ENCODE results near the gene PTPRN2. TPM values are rescaled to one million over a fixed set of nuclear protein-coding genes. Genes with fewer than 3 reads are reported as not detected.

The PTPRN2 gene
- total and polyA plus RNA-seq, 2 of the 13 experiments (the other 11 are each of a cell fraction or from before 2014, with no cell fraction given): 2.5 to 24.2 TPM

DNA sequence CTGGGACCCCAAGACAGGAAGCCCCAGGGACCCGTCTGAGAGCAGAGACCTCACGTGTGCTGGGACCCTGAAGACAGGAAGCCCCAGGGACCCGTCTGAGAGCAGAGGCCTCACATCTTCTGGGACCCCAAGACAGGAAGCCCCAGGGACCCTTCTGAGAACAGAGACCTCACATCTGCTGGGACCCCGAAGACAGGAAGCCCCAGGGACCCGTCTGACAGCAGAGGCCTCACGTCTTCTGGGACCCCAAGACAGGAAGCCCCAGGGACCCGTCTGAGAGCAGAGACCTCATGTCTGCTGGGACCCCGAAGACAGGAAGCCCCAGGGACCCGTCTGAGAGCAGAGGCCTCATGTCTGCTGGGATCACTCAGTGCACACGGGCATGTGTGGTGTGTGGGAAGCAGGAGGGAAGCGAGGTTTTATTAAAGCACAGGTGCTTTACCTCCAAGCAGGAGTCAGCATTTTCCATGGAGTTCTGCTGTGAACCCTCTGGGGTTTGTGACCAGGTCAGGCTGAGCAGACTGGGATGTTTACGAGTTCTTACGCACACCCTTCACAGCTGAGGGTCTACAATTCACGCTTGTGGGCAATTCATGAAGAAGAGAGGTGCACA lies 660.2 kb downstream of the PTPRN2 start (continued):
- TF ChIP-seq SUZ12 (IDR thresholded peaks at IDR 0.05; ENCODE audit: low read depth, low read length): no peak

DNA sequence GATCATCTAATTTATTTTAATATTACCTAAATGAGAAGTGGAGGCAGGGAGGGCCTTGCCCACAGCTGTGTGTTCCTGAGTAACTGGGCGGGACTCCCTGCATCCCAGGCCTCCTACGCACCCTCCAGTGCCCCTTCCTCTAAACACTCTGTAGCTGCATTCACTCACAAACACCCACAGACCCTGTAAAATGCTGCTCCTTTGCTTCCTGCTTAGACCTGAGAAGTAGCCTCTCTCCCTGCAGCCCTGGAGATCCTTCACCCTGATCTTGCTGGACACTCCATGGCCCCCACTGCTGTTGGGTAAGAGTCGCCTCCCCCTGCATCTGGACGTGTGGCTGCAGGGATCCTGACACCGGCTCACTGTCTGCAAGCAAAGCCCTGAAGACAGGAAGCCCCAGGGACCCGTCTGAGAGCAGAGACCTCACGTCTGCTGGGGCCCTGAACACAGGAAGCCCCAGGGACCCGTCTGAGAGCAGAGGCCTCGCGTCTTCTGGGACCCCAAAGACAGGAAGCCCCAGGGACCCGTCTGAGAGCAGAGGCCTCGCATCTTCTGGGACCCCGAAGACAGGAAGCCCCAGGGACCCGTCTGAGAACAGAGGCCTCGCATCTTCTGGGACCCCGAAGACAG lies 661.0 kb downstream of the PTPRN2 start:
- intact Hi-C loops (cut with micrococcal nuclease; ENCODE audit: unreplicated experiment) (no loop called here), in situ Hi-C loops (cut with HindIII; ENCODE audit: extremely low pct_ligation_motif_present, low pct_unique_long_range_greater_than_20kb) (no loop called here)
- FAIRE-seq (no peak), DNase-seq (ENCODE audit: low spot score) (no peak), ATAC-seq (no peak)
- POLR2A ChIA-PET: no interaction called here
- no peak overlapping the region for H3K27ac ChIP-seq (ENCODE audit: extremely low read length, insufficient read depth, low read length)
- H3K4me1 ChIP-seq (ENCODE audit: insufficient read depth, low read length): no peaks in the 10 kb centered on the region
- no peak overlapping the region for H3K9ac ChIP-seq (ENCODE audit: insufficient read depth, low read depth, low read length)
- no peaks in the 10 kb centered on the region for H3K79me2 ChIP-seq (ENCODE audit: insufficient read depth, low read length)
- TF ChIP-seq, protein P1, sequence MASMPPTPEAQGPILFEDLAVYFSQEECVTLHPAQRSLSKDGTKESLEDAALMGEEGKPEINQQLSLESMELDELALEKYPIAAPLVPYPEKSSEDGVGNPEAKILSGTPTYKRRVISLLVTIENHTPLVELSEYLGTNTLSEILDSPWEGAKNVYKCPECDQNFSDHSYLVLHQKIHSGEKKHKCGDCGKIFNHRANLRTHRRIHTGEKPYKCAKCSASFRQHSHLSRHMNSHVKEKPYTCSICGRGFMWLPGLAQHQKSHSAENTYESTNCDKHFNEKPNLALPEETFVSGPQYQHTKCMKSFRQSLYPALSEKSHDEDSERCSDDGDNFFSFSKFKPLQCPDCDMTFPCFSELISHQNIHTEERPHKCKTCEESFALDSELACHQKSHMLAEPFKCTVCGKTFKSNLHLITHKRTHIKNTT (CRISPR knock-in tag; IDR thresholded peaks at IDR 0.05): no peak
- H4K20me1 ChIP-seq (ENCODE audit: insufficient read depth, low read length): 0 out of 2 replicates have a peak, but pooled peaks cover 3% of the 10 kb centered on the region
- no peak overlapping the region for H3K4me2 ChIP-seq (ENCODE audit: low read depth, low read length)
- no peak overlapping the region for H3K4me3 ChIP-seq (replicated peaks in 1 of 3; ENCODE audit: insufficient read depth in 1 of 3, low read depth in 2 of 3, low read length in 3 of 3)
- no peak overlapping the region for H2AFZ ChIP-seq (ENCODE audit: low read length)
- 35% methylated on average over 11 of the region's 16 CpGs for WGBS (ENCODE audit: low lambda C conversion rate)
- H3K36me3 ChIP-seq (replicated peaks in 1 of 2; ENCODE audit: control insufficient read depth in 1 of 2, insufficient read depth in 2 of 2, low read length in 2 of 2): no peaks in the 10 kb centered on the region
- H3K27me3 ChIP-seq (ENCODE audit: control insufficient read depth in 1 of 2, insufficient read depth in 2 of 2, low read length in 2 of 2): peaks cover 0 to 13% of the 10 kb centered on the region in 2 experiments; a peak in 3 of 5 replicates
- no TSS peak for BruUV-seq (replicated peaks)
- CTCF ChIA-PET (ENCODE audit: low intra/inter-chr PET ratio, low total read pairs): no interaction called here
- no peaks in the 10 kb centered on the region for H3K9me3 ChIP-seq (ENCODE audit: low read length)

DNA sequence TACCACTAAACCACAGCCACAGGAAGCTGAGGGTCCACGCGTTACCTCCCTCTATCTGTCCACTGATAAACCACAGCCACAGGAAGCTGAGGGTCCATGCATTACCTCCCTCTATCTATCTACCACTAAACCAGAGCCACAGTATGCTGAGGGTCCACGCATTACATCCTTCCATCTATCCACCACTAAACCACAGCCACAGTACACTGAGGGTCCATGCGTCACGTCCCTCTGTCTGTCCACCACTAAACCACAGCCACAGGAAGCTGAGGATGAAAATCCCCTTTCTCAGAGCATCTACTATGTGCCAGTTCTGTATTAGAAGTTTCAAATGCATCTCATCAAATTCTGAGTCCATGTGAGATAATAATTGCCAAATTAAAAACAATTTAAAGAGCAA lies 661.5 kb downstream of the PTPRN2 start:
- ChIA-PET POLR2A (no interaction called here), CTCF (ENCODE audit: low intra/inter-chr PET ratio, low total read pairs) (no interaction called here)
- Histone ChIP-seq H3K4me3 (replicated peaks in 1 of 3; ENCODE audit: insufficient read depth in 1 of 3, low read depth in 2 of 3, low read length in 3 of 3) (no peak overlapping the region), H3K4me2 (ENCODE audit: low read depth, low read length) (no peak overlapping the region), H4K20me1 (ENCODE audit: insufficient read depth, low read length) (0 out of 2 replicates have a peak, but pooled peaks cover 3% of the 10 kb centered on the region), H3K4me1 (ENCODE audit: insufficient read depth, low read length) (no peaks in the 10 kb centered on the region), H2AFZ (ENCODE audit: low read length) (no peak overlapping the region), H3K9me3 (ENCODE audit: low read length) (no peaks in the 10 kb centered on the region), H3K79me2 (ENCODE audit: insufficient read depth, low read length) (no peaks in the 10 kb centered on the region), H3K36me3 (replicated peaks in 1 of 2; ENCODE audit: control insufficient read depth in 1 of 2, insufficient read depth in 2 of 2, low read length in 2 of 2) (no peaks in the 10 kb centered on the region), H3K27me3 (ENCODE audit: control insufficient read depth in 1 of 2, insufficient read depth in 2 of 2, low read length in 2 of 2) (peaks cover 0 to 13% of the 10 kb centered on the region in 2 experiments; a peak in 3 of 5 replicates), H3K27ac (ENCODE audit: extremely low read length, insufficient read depth, low read length) (no peak overlapping the region), H3K9ac (ENCODE audit: insufficient read depth, low read depth, low read length) (no peak overlapping the region)
- intact Hi-C loops (cut with micrococcal nuclease; ENCODE audit: unreplicated experiment): no loop called here
- WGBS (ENCODE audit: low lambda C conversion rate): 54% methylated on average over 5 of the region's 5 CpGs
- BruUV-seq (replicated peaks): no TSS peak
- in situ Hi-C loops (cut with HindIII; ENCODE audit: extremely low pct_ligation_motif_present, low pct_unique_long_range_greater_than_20kb): no loop called here
- ATAC-seq (no peak), DNase-seq (ENCODE audit: low spot score) (no peak), FAIRE-seq (no peak)
- no peak for TF ChIP-seq PTBP1 (IDR thresholded peaks at IDR 0.05; ENCODE audit: low read depth, low read length, poor library complexity, severe bottlenecking)
- TF ChIP-seq RELA (CRISPR knock-in tag; IDR thresholded peaks at IDR 0.05): no peak
- TF ChIP-seq, protein P2, sequence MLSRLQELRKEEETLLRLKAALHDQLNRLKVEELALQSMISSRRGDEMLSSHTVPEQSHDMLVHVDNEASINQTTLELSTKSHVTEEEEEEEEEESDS (CRISPR knock-in tag; IDR thresholded peaks at IDR 0.05; ENCODE audit: borderline replicate concordance): no peak
- no peak for TF ChIP-seq FOXJ3 (CRISPR knock-in tag; IDR thresholded peaks at IDR 0.05; ENCODE audit: borderline replicate concordance)
- TF ChIP-seq KLF6 (CRISPR knock-in tag; IDR thresholded peaks at IDR 0.05): no peak
- no peak for TF ChIP-seq SMARCE1 (IDR thresholded peaks at IDR 0.05; ENCODE audit: borderline replicate concordance)
- TF ChIP-seq ZNF33B (CRISPR knock-in tag; IDR thresholded peaks at IDR 0.05): no peak
